VCaP (cell line): ENCODE results near the gene ADRB2.
A peak's percentile ranks its signal among the peaks of the same experiment; 100 is the strongest.

Source experiments
- H3K27ac ChIP-seq: fragments of 450-650 bp; 2 replicates; pipeline ENCODE4 v1.5.1; 2017
- TF ChIP-seq, protein P1 (sequence below): fragments of 450-650 bp; conservative IDR thresholded peaks from 2 replicates; pipeline ENCODE4 v1.5.1; 2017; ENCODE audit warnings: mild to moderate bottlenecking, moderate library complexity

The ADRB2 gene

DNA sequence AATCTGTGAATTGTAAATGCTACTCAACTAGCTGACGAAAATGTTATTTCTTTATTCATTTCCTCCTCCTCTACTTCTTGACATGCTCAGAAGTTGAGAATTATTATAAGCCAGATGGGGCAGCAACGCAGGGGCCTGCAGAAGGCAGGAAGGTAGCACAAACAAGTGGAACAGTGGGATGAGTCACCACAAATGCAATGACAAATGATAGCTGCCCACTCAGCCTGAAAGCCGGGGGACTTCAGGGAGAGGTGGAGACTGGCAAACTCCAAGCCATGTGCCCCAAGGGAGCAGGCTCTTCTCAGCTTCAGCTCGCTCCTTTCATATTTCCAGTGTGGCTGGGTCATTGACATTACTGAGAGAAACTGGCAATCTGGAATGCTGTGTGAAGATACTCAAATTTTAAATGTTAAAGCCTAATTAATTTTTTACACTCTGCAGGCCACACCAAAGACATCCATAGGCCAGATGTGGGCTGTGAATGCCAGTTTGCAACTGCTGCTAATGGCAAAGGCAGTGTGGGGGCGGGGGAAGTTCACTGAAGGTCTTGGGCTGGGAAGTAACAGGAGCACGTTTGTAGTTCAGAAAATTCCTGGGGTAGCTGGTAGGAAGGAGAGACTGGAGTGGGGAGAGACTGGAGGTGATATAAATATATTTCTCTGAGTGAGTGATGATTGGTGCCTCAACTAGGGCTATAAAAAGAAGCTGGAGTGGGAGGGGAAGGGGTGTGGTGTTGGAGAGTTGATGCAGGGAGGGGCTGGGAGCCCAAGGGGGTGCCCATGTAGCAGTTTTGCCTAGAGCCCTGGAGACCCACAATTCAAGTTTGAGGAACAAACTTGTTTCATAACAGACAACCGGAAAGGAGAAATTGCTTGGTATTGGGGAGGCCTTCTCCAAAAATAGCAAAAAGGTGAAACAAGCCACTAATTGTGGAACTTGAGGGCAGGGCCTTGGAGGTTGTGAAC is 20.8 kb upstream of the ADRB2 start:
- TF ChIP-seq, protein P1, sequence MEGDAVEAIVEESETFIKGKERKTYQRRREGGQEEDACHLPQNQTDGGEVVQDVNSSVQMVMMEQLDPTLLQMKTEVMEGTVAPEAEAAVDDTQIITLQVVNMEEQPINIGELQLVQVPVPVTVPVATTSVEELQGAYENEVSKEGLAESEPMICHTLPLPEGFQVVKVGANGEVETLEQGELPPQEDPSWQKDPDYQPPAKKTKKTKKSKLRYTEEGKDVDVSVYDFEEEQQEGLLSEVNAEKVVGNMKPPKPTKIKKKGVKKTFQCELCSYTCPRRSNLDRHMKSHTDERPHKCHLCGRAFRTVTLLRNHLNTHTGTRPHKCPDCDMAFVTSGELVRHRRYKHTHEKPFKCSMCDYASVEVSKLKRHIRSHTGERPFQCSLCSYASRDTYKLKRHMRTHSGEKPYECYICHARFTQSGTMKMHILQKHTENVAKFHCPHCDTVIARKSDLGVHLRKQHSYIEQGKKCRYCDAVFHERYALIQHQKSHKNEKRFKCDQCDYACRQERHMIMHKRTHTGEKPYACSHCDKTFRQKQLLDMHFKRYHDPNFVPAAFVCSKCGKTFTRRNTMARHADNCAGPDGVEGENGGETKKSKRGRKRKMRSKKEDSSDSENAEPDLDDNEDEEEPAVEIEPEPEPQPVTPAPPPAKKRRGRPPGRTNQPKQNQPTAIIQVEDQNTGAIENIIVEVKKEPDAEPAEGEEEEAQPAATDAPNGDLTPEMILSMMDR, result no peak
- H3K27ac ChIP-seq, result no peak overlapping the region

GRCh38 chr5:148806520-148806931 is 19.9 kb upstream of the ADRB2 start:
- TF ChIP-seq, protein P1, result no peak

GRCh38 chr5:148807851-148808250 is 18.6 kb upstream of the ADRB2 start:
- TF ChIP-seq, protein P1, result no peak
- peak overlapping the region; percentile 92 for H3K27ac ChIP-seq

More at GRCh38 chr5:148806520-148806931, 19.9 kb upstream of the ADRB2 start:
- H3K27ac ChIP-seq, result peak overlapping the region; percentile 92; the same call in 1 of the 2 replicates

GRCh38 chr5:148808864-148809642 is 17.4 kb upstream of the ADRB2 start:
- TF ChIP-seq, protein P1, result no peak

DNA sequence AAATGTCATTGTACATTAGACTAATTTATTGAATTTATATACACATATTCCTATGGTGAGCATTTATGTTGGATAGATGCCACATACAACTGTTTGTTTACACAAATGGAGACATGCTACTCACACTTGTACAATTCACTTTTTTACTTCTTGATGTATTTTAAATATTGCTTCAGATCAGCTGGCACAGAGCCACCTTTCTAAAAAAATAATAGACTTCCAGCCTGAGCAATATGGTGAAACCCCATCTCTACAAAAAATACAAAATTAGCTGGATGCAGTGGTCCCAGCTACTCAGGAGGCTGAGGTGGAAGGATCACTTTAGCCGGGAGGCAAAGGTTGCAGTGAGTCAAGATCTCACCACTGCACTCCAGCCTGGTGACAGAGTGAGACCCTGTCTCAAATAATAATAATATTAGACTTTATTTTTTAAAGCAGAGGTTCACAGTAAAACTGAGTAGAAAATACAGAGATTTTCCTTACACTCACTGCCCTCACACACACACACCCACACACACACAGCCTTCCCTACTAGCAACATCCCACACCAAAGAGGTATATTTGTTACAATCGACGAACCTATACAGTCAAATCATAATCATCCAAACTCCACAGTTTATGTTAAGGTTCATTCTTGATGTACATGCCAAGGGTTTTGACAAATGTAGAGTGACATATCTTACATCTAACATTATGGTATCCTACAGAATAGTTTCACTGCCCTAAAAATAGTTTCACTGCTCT is 16.5 kb upstream of the ADRB2 start:
- peak overlapping the region; percentile 92 for H3K27ac ChIP-seq
- TF ChIP-seq, protein P1, result no peak

More at GRCh38 chr5:148808864-148809642, 17.4 kb upstream of the ADRB2 start:
- peak overlapping the region; percentile 92 for H3K27ac ChIP-seq

- H3K27ac ChIP-seq, result peak overlapping the region; percentile 92
- TF ChIP-seq, protein P1, result no peak
These were observed 15.6 kb upstream of the ADRB2 start for GRCh38 chr5:148810823-148811222.

- TF ChIP-seq, protein P1, result no peak
- peak overlapping the region; percentile 92 for H3K27ac ChIP-seq
These were observed 14.7 kb upstream of the ADRB2 start for GRCh38 chr5:148811756-148812155.
